Skeletal muscle tissue (tissue), 4 donors: Measurements from ENCODE around the gene TRPV4. TPM values are rescaled to one million over a fixed set of nuclear protein-coding genes. Genes with fewer than 3 reads are reported as not detected.

Experiments used
- H3K27ac ChIP-seq: one replicate; pipeline ENCODE4 v1.7.0; 2013; ENCODE audit warnings: mild to moderate bottlenecking, low read depth, low read length, inconsistent platforms
- H3K27me3 ChIP-seq, 3 donors: one replicate each; pipeline ENCODE4 v1.7.0; 2013; ENCODE audit warnings: low read length in 3 of 3; ENCODE audit not compliant: control insufficient read depth in 3 of 3, insufficient read depth in 3 of 3
- H3K36me3 ChIP-seq, 3 donors: one replicate each; pipeline ENCODE4 v1.7.0; 2013; ENCODE audit warnings: low read length in 3 of 3; ENCODE audit not compliant: control insufficient read depth in 3 of 3, insufficient read depth in 3 of 3
- H3K4me1 ChIP-seq, 3 donors: one replicate each; pipeline ENCODE4 v1.7.0; 2013; ENCODE audit warnings: low read length in 3 of 3, mild to moderate bottlenecking in 3 of 3; ENCODE audit not compliant: control insufficient read depth in 3 of 3, insufficient read depth in 3 of 3
- H3K4me3 ChIP-seq, 3 donors: one replicate each; pipeline ENCODE4 v1.7.0; 2013; ENCODE audit warnings: low read length in 3 of 3
- H3K9ac ChIP-seq, 3 donors: one replicate each; pipeline ENCODE4 v1.7.0; 2013; ENCODE audit warnings: low read length in 3 of 3, mild to moderate bottlenecking in 3 of 3, moderate library complexity in 2 of 3, low read depth in 1 of 3
- H3K9me3 ChIP-seq, 3 donors: one replicate each; pipeline ENCODE4 v1.7.0; 2013; ENCODE audit warnings: low read length in 3 of 3; ENCODE audit not compliant: control insufficient read depth in 3 of 3
- total RNA-seq: library from RNA; depleted of rRNA; stranded (reverse); fragments of >200 nt; gene quantifications from one replicate; pipeline ENCODE4 v1.2.3, GENCODE V29; 2014
- donor health status: Osteomylitis.

The TRPV4 gene
- total RNA-seq, 1 donor from 2014 or later, result 0.52 TPM

DNA sequence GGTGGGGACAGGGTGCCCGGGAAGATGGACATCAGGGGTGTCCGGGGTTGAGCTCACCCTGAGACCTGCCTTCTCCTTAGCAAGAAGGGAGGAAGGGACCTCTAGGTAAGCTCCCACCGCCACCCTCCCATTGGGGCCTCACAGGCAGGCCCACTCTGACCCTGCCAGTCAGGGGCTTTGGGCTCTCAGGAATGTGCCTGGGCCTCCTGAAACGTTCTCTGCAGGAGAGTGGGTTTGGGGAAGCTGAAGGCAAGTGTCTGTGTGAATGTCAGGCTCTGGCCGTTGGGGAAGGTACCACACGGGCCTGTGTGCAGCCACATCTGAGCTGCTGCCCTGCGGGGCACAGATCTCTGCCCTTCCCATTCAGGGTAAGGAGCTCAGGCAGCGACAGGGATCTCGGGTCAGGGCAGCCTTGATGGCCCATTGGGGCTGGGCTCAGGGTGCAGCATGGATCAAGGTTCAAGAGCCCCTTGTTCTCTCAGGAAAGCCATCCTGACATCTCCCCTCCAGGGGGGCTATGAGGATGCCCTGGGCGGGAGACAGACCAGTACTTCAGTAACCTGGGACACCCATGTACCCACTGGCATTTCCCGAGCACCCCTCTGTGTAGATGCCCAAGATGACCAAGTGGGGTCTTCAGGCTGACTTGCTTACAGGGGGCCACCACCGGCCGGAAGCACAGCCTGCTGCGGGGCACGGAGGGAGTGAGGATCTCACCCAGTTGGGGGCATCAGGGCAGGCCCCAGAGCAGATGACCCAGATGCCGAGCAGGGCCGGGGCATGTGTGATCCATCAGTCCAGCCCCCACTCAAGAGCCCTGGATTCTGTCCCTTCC lies 89.9 kb downstream of the TRPV4 start:
- Histone ChIP-seq H3K27ac (no peak overlapping the region), H3K9ac (no peak overlapping the region), H3K36me3 (no peaks in the 10 kb centered on the region), H3K27me3 (no peaks in the 10 kb centered on the region), H3K4me3 (no peak overlapping the region), H3K9me3 (no peaks in the 10 kb centered on the region), H3K4me1 (no peaks in the 10 kb centered on the region)

DNA sequence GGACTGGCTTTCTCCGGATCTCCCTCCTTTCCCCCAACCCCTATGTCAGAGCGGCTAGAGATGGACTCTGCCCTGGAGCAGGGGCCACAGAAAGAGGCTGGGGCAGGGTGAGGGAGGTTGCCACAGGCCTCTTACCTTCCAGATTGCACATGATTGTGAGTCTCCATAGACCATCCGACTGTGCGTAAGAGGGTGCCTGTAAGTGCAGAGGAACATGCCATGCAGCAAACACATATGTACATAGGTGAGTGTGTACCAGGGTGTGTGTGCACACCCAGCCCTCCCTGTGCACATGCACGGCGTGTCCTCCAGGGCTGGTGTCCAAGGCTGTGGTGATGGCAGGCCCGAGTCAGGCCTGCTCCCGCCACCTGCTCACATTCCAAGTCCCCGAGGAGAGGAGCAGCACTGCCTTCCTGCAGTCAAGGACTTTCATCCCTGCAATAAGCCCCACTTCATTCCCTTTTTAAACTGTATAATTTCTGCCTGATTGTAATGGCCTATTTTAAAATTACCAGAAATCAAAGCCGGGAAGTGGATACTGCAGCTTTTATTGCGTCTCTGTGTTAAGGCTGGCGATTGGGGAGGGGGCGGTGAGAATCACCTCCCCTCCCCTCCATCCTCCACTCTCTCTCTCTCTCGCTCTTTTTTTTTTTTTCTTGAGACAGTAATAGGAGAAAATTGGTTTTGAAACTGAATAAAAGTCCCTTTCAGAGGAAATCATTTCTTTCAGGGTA lies 91.1 kb downstream of the TRPV4 start:
- Histone ChIP-seq H3K36me3 (no peaks in the 10 kb centered on the region), H3K27me3 (no peaks in the 10 kb centered on the region), H3K9ac (no peak overlapping the region), H3K4me1 (no peaks in the 10 kb centered on the region), H3K27ac (no peak overlapping the region), H3K9me3 (no peaks in the 10 kb centered on the region), H3K4me3 (no peak overlapping the region)

DNA sequence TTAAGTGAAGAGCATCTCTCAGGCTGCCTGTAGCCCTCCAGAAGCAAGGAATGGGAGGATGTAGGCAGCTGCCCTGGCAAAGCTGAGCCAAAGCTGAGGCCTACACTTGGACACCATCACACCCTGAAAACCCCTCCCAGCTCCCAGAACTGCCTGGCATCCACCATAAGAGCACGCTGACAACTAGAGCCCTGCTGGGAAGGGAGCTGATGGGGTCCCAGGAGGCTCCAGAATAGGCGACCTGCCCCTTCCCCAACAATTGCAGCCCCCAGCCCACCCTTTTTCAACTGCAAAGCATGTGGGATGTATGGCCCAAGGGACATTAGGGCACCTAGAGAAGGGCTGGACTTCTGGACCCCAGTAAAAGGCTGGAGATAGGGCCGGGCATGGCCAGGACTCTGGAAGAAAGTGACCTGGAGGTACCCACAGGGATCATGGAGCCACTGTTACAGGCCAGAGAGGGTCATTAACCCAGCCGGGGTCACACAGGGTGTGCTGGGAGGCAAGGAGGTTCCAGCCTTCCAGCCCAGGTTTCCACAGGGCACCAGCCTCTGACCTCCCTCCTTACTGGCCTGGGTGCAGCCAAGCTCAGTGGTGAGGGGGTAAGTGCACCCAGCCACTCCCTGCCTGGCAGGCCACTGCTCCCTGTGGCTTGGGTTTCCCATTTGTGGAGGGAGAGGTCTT lies 91.8 kb downstream of the TRPV4 start:
- Histone ChIP-seq H3K9me3 (no peaks in the 10 kb centered on the region), H3K9ac (no peak overlapping the region), H3K36me3 (no peaks in the 10 kb centered on the region), H3K4me1 (no peaks in the 10 kb centered on the region), H3K4me3 (no peak overlapping the region), H3K27ac (no peak overlapping the region), H3K27me3 (peaks cover 0 to under 1% (median 0%) of the 10 kb centered on the region in 3 donors)

- Histone ChIP-seq H3K9me3 (no peaks in the 10 kb centered on the region), H3K4me1 (peaks cover 0 to 4% (median 2%) of the 10 kb centered on the region in 3 donors), H3K27me3 (peaks cover 0 to 2% (median 0%) of the 10 kb centered on the region in 3 donors), H3K4me3 (no peak overlapping the region), H3K36me3 (no peaks in the 10 kb centered on the region), H3K9ac (no peak overlapping the region), H3K27ac (no peak overlapping the region)
Observed at GRCh38 chr12:109740694-109741245, 92.4 kb downstream of the TRPV4 start.

DNA sequence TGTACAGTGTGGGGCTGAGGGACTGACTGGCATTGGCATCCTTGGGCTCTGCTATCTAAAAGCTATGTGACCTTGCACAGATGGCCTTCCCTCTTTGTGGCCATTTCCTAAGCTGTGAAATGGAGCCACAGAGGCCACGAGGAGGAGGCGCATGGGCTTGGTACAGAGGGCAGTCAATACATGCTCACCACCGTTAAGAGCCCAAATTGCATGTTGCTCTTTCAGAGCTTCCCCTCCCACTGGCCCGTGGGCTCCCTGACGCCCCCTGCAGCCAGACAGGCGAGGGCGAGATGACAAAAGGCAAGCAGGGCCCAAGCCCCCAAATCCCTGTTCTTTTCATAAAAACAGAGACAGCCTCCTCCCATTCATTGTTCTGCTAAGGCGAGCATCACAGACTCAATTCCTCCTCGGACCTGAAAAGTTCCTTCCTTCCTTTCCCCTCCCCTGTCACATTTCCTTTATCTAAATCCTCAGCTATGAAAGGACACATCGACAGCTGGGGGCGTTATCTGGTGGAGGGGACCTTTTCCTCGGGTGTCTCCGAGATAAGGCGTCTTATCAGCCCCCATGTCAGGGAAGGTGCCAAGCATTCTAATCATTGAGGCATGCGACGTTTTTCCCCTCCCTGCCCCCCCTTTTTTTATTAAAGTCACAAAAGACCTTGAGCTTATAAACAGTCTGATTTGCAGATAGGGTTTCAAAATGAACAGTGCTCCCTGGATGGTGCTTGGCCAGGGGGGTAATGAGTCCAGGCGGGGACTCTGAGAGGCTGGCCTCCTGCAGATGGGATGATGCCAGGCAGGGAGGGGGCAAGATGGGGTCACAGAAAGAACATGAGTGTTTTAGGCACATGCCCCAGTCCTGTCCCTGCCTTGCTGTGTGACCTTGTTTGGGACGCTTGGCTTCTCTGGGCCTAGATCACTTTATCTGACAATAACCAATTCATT lies 93.2 kb downstream of the TRPV4 start:
- Histone ChIP-seq H3K27me3 (peaks cover 0 to 3% (median 0%) of the 10 kb centered on the region in 3 donors), H3K4me1 (peaks cover 0 to 5% (median 4%) of the 10 kb centered on the region in 3 donors), H3K9me3 (no peaks in the 10 kb centered on the region), H3K36me3 (no peaks in the 10 kb centered on the region), H3K9ac (no peak overlapping the region), H3K4me3 (no peak overlapping the region), H3K27ac (no peak overlapping the region)

GRCh38 chr12:109738878-109739665 lies 94.1 kb downstream of the TRPV4 start:
- peaks cover 0 to 5% (median 0%) of the 10 kb centered on the region in 3 donors for H3K27me3 ChIP-seq
- no peak overlapping the region for H3K4me3 ChIP-seq
- no peak overlapping the region for H3K27ac ChIP-seq
- no peaks in the 10 kb centered on the region for H3K36me3 ChIP-seq
- H3K9ac ChIP-seq, result no peak overlapping the region
- no peaks in the 10 kb centered on the region for H3K9me3 ChIP-seq
- peaks cover 0 to 5% (median 4%) of the 10 kb centered on the region in 3 donors for H3K4me1 ChIP-seq

DNA sequence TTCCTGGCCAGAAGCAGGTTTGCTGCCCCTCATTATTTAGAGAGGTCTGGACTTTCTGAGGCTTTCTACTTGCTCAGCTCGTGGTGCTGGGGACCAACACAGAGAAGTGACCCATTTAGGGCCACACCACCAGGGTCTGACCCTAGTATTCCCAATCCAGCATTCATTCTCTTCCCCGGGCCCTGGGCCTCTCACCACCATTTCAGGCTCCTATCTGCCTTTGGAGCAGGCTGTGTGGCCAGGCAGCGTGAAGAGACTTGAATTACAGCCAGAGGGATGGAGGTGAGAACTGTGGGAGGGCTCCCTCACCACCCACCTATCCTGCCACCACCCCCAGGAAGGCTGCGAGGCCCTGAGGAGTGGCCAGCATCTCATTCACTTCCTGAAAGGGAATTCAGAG lies 95.0 kb downstream of the TRPV4 start:
- no peak overlapping the region for H3K4me3 ChIP-seq
- H3K9me3 ChIP-seq, result no peaks in the 10 kb centered on the region
- H3K27ac ChIP-seq, result no peak overlapping the region
- H3K36me3 ChIP-seq, result no peaks in the 10 kb centered on the region
- H3K27me3 ChIP-seq, result peaks cover 0 to 5% (median 0%) of the 10 kb centered on the region in 3 donors
- no peak overlapping the region for H3K9ac ChIP-seq
- H3K4me1 ChIP-seq, result peaks cover 0 to 5% (median 4%) of the 10 kb centered on the region in 3 donors

- H3K4me1 ChIP-seq, result peaks cover 0 to 5% (median 4%) of the 10 kb centered on the region in 3 donors
- H3K27me3 ChIP-seq, result peaks cover 0 to 5% (median 0%) of the 10 kb centered on the region in 3 donors
Observed at GRCh38 chr12:109737631-109738030, 95.6 kb downstream of the TRPV4 start.

More at GRCh38 chr12:109737631-109738030, 95.6 kb downstream of the TRPV4 start:
- Histone ChIP-seq H3K9me3 (no peaks in the 10 kb centered on the region), H3K4me3 (no peak overlapping the region), H3K9ac (no peak overlapping the region), H3K36me3 (no peaks in the 10 kb centered on the region), H3K27ac (no peak overlapping the region)
